Epidermal melanocyte (primary cell): ENCODE data around the gene SRGAP2C.
"Not testable (repeated sequence)": the region's sequence is repeated elsewhere in the genome, so short reads cannot be mapped to it uniquely, and the experiment has no call there.

Source experiments
- DNase-seq: peaks from one replicate; pipeline ENCODE4 v3.0.0; 2011; ENCODE audit warnings: low spot score; ENCODE audit not compliant: insufficient read length

SRGAP2C gene

GRCh38 chr1:121332141-121332540 lies 147.4 kb downstream of the SRGAP2C start:
- DNase-seq = not testable (repeated sequence)

DNA sequence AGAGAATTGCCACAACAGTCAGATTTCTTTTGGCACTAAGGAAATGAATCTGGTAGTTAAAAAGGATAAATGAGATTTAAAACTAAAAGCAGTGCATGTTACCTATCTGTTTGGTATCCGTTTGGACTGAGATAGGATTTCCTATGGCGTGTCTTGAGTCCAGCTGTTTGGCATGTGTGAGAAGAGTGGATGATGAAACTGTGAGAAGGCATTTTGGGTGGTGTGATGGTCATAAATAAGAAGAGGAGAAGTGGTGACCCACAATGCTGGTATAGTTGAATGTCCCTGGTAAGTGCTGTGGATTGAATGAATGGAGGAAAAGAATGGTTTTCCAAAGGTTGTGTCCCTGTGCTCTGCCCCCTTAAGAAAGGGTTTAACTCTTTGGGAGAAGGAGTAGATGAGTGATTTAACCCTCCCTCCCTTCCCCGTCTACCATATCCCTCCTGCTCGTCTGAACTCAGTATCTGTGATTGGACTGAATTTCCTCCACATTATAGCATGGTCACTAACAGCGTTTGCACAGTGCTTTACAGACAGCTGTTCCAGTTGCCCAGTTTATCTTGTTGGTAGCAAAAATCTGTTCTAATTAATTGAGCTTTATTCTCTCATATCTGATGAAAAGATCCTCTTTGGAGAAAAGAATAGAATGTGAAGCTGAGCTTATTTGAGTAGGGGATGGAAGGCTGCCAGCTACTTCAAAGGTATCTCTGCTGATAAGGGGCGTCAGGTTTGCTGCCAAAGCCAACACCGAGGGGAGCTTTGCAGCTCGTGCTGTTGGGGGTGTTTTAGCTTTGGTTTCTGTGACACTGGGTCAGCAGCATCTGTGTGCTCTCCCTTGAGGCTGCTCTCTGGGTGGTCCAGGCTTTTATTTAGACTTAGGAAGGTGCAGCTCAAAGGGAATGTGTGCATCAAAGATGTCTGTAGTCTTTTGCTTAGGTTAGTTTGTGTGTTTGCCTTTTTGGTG lies 148.1 kb downstream of the SRGAP2C start:
- not testable (repeated sequence) for DNase-seq

- not testable (repeated sequence) for DNase-seq
These were observed 153.2 kb downstream of the SRGAP2C start for GRCh38 chr1:121337958-121338357.

GRCh38 chr1:121339611-121340010 lies 154.8 kb downstream of the SRGAP2C start:
- DNase-seq = not testable (repeated sequence)

DNA sequence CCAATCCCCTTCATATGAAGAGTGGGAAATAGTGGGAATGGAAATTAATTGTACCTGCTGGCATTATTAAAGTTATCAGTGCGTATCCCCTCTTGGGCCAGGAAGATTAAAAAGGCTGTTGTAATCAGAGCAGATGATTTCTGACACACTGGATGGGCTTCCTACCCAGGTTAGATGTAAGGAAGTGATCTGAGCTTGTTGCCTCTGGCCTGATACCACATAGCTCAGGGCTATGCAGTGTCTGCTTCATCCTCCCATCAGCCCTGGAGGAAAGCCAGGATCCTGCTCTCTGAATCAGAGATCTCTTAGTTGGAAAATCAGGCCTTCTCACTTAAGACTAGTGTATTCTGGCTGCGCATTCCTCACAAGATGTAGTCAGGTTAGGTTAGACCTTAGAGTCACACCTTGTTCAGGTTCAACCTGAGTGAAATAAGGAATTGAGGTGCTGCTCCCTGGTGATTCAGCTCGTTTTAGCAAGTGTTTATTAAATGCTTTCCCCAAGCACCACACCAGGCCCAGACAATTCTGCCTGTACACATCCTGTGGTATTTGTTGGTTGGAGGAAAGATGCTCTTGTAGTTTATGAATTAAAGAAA lies 158.6 kb downstream of the SRGAP2C start:
- DNase-seq = not testable (repeated sequence)

DNA sequence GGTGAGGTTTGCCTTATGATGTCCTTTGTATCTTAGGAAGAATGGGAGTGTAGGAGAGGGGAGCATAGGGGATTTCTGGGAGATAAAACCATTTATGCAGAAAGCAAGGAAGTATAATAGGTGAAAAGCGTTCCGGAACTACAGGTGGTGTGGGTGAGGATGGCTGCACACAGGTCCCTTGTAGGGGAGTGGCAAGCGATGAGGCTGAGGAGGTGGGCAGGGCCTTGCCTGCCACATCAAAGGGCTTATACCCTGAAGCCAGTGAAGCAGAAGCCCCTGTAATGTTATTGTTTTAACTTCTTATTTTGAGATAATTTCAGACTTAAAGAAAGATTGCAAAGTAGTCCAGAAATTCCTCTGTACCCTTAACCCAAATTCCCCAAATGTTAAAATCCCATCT lies 159.6 kb downstream of the SRGAP2C start:
- not testable (repeated sequence) for DNase-seq

GRCh38 chr1:121346654-121347053 lies 161.9 kb downstream of the SRGAP2C start:
- not testable (repeated sequence) for DNase-seq

DNA sequence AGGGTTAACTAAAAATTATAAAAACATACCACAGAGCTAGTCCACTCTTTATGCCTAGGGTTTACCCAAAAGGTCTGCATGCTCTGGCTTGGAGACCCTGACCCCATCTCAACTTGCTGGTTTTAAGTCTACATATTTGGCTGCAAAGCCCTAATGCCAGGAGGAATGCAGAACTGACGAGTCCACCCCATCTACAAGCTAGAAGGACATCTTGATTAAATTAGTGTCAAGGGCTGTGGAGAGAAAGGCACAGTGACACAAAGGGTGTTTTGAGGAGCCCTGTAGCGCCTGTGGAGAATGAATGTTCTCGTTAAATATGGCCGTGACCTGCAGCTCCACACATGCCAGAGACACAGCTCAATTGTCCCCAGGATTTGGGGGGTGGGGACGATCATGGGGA lies 162.7 kb downstream of the SRGAP2C start:
- DNase-seq = not testable (repeated sequence)

- DNase-seq = not testable (repeated sequence)
These were observed 163.3 kb downstream of the SRGAP2C start for GRCh38 chr1:121348115-121348514.

- not testable (repeated sequence) for DNase-seq
These were observed 164.7 kb downstream of the SRGAP2C start for GRCh38 chr1:121349332-121349967.

DNA sequence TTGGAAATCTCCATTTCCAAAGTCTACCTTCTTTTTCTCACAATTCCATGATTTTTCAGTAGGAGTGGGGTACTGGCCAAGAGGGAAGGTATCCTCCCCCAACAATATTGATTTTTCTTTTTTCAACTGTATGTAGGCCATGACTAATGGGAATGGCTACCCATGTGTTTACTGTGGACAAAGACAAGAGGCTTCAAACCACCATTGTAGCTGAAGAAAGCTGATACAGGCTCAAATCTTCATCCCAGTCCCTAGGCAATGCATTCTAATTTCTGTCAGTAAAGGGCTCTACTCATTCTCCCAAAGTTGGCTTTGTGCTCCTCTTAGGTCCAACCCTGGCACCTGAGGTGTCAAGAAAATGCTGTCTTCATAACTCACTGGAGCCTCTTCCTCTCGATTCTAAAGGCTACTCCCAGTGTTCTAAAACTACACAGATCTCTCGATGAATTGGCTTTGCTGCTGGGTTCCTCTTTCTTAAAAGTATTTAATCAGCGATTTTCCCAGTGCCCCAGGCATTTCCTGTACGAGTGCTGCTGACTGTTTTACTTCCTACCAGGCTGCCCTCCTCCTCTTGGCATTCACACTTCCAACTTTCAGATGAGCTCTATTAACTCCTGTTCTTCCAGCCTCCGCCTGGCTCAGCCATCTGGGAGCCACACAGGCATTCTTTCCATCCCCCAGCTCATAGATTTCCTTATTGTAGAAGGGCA lies 171.1 kb downstream of the SRGAP2C start:
- not testable (repeated sequence) for DNase-seq

- DNase-seq = not testable (repeated sequence)
These were observed 172.0 kb downstream of the SRGAP2C start for GRCh38 chr1:121356819-121357218.

- DNase-seq = not testable (repeated sequence)
These were observed 175.8 kb downstream of the SRGAP2C start for GRCh38 chr1:121360531-121360930.

DNA sequence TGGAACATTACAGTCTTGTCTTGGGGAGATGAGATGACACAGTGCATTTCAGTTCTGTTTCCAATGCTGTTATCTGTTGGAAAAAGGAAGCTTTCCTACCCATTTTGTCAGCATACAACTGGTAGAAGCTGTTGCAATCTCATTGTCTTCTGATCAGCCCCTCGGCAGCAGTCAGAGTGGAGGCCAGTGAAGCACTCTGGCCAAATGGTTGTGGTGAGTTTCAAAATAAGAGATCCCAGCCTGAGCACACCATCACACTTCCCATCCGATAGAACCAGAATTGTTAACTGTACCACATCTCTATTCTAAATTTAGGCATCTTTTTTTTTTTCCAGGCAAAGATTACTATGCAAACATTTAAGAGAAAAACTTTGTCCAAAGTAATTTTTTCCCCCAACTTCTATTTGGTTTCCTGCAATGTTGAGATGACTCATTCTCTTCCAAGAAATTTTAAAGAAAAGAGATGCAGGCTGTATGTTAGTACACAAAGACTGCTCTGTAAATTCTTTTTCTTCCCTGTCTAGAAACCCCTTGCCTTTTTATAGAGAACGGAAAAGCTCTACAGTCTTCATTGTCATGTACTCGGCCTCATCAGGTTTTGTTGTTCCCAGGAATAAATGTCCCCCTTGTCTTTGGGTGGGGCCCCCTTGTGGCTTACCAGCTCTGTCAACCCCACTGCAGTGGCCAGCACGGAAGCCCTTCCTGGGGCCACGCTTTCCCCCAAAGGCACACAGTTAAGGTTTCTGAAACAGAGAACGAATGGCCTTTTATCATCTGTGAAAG lies 176.9 kb downstream of the SRGAP2C start:
- not testable (repeated sequence) for DNase-seq

DNA sequence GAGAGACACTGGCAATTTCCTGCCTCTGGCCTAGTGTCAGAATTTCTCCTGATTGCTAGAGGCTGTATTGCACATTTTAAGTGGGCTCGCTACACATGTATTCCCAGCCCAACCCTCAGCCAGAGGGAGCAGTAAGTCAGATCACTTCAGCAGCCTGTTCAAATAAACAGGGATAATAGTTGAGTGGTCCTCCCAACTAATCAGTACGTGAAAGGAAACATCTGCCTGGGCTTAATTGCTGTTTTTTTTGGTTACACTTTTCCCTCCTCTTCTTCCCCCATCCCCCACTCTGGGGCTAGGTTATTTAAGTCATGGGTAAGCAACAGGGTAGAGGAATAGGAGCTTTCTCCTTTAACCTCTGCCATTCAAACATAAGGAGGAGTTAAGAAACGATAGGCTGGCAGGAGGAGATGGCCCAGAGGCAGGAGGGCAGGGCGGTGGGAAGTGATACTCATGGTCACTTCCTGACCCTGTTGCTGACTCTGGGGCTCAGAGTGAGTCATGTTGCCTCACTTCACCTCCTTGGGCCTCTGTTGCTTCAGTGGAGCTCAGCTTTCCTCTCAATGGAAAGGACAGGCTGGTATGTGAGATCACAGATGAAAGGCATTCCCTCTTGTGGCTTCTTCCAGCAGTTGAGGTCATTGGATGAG lies 177.6 kb downstream of the SRGAP2C start:
- DNase-seq = not testable (repeated sequence)

DNA sequence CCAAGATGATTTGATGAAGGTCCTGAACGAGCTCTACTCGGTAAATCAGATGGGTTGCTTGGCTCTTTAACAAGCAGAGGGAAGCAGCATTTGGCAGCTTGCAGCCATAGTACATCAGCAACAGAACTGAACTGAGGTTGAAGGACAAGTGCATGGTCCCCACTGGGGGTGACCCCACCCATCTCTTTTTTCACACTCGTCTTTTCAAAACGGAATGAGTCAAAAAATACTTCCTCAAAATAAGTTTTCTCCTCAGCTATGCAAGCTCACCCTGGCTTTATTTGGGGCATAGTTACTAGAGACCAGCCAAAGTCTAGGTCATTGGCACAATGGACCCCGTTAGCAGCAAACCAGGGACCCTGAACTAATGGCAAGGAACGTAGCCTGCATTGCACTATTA lies 180.5 kb downstream of the SRGAP2C start:
- DNase-seq = not testable (repeated sequence)

GRCh38 chr1:121365723-121366122 lies 180.9 kb downstream of the SRGAP2C start:
- not testable (repeated sequence) for DNase-seq

- not testable (repeated sequence) for DNase-seq
These were observed 181.4 kb downstream of the SRGAP2C start for GRCh38 chr1:121366171-121366570.

DNA sequence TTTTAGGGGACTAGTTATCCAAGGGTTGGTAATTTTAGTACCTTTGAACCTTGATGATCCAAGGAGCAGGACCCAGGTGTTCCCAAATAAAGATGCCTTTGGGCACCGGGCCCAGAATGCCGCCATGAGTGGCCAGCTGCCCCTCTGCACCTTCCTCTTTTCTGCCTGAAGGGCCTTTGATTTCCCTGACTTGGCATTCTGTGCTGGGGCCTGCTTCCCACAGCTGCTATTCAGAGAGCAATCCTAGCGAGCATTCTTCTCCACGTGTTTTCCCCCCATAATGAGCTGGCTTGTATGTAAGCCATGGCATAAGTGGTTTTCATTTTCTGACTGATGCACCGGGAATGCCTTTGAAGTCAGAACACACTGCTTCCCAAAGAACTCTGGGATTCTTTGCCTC lies 184.1 kb downstream of the SRGAP2C start:
- not testable (repeated sequence) for DNase-seq

DNA sequence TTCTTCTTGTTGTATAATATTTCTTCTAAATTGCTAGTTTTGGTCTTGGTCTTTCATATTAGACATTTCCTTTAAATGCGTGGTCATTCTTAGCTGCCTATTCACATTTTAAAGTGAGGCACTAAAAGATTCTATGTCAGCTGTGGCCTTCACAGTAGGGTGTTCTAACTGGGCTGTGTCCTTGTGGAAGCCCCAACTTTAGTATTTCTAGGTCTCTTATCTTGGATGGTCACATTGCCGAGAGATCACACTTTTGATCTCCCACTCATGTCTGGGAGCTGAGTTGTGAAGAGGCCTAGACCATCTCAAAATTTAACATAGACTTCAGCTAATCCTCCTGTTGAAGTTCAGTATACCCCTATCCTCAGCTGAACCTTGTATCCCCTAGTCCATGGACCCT lies 185.2 kb downstream of the SRGAP2C start:
- not testable (repeated sequence) for DNase-seq
